Measurements from ENCODE around the gene ANO10.

GRCh38 chr3:43573576-43573975 lies 48.2 kb downstream of the ANO10 start:
- TF ChIP-seq, protein P1, sequence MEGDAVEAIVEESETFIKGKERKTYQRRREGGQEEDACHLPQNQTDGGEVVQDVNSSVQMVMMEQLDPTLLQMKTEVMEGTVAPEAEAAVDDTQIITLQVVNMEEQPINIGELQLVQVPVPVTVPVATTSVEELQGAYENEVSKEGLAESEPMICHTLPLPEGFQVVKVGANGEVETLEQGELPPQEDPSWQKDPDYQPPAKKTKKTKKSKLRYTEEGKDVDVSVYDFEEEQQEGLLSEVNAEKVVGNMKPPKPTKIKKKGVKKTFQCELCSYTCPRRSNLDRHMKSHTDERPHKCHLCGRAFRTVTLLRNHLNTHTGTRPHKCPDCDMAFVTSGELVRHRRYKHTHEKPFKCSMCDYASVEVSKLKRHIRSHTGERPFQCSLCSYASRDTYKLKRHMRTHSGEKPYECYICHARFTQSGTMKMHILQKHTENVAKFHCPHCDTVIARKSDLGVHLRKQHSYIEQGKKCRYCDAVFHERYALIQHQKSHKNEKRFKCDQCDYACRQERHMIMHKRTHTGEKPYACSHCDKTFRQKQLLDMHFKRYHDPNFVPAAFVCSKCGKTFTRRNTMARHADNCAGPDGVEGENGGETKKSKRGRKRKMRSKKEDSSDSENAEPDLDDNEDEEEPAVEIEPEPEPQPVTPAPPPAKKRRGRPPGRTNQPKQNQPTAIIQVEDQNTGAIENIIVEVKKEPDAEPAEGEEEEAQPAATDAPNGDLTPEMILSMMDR (IDR thresholded peaks at IDR 0.05; ENCODE audit: poor library complexity, severe bottlenecking): no peak
- TF ChIP-seq SMC3 (conservative IDR thresholded peaks at IDR 0.05; ENCODE audit: poor library complexity) (no peak), EP300 (conservative IDR thresholded peaks at IDR 0.05; ENCODE audit: poor library complexity, severe bottlenecking) (no peak)

Data from neural cell (in vitro differentiated cells).